ENCODE measurements around the gene NT5DC3.

GRCh38 chr12:103833095-103833775, 7.8 kb downstream of the NT5DC3 start:
- TF ChIP-seq, protein P1, sequence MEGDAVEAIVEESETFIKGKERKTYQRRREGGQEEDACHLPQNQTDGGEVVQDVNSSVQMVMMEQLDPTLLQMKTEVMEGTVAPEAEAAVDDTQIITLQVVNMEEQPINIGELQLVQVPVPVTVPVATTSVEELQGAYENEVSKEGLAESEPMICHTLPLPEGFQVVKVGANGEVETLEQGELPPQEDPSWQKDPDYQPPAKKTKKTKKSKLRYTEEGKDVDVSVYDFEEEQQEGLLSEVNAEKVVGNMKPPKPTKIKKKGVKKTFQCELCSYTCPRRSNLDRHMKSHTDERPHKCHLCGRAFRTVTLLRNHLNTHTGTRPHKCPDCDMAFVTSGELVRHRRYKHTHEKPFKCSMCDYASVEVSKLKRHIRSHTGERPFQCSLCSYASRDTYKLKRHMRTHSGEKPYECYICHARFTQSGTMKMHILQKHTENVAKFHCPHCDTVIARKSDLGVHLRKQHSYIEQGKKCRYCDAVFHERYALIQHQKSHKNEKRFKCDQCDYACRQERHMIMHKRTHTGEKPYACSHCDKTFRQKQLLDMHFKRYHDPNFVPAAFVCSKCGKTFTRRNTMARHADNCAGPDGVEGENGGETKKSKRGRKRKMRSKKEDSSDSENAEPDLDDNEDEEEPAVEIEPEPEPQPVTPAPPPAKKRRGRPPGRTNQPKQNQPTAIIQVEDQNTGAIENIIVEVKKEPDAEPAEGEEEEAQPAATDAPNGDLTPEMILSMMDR (IDR thresholded peaks at IDR 0.05; ENCODE audit: poor library complexity), result no peak
- no peak for TF ChIP-seq EZH2 (IDR thresholded peaks at IDR 0.05; ENCODE audit: borderline replicate concordance)

Measured in hepatocyte (in vitro differentiated cells).